ENCODE results near the gene AQP12B. TPM values are rescaled to one million over a fixed set of nuclear protein-coding genes. Genes with fewer than 3 reads are reported as not detected.
A peak's percentile ranks its signal among the peaks of the same experiment; 100 is the strongest.

The AQP12B gene
- total and polyA plus RNA-seq, 2 donors from 2014 or later = not detected

DNA sequence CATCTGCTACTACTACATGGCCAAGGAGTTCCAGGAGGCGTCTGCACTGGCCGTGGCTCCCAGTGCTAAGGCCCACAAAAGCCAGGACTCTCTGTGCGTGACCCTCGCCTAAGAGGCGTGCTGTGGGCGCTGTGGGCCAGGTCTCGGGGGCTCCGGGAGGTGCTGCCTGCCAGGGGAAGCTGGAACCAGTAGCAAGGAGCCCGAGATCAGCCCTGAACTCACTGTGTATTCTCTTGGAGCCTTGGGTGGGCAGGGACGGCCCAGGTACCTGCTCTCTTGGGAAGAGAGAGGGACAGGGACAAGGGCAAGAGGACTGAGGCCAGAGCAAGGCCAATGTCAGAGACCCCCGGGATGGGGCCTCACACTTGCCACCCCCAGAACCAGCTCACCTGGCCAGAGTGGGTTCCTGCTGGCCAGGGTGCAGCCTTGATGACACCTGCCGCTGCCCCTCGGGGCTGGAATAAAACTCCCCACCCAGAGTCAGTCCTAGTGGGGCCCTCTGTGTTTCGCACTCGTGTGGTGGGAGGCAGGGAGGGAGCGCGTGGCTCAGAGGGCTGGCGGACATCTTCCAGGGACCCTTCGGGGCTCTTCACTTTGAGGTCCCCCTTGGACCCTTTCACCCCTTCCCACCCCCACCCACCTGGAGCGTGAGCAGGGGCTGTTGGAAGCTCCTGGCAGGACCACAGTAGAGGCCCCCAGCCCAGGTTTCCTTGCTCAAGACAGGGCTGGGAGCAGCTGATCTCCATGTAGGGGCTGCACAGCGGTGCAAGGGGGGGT is 51.7 kb downstream of the AQP12B start:
- Histone ChIP-seq H3K36me3 (ENCODE audit: control insufficient read depth in 2 of 3, insufficient read depth in 3 of 3, low read length in 3 of 3) (no peaks in the 10 kb centered on the region), H3K4me3 (ENCODE audit: low read length in 3 of 3) (no peak overlapping the region), H3K27ac (ENCODE audit: low read depth in 2 of 2, low read length in 2 of 2) (no peak overlapping the region), H3K4me1 (ENCODE audit: control insufficient read depth in 2 of 3, insufficient read depth in 2 of 3, low read depth in 1 of 3, low read length in 3 of 3) (no peaks in the 10 kb centered on the region), H3K9ac (ENCODE audit: low read length in 3 of 3) (no peak overlapping the region), H3K9me3 (ENCODE audit: control insufficient read depth in 2 of 3, insufficient read depth in 1 of 3, low read length in 3 of 3) (peaks cover 0 to 3% (median 0%) of the 10 kb centered on the region in 3 donors), H3K27me3 (ENCODE audit: control insufficient read depth, insufficient read depth, low read length) (no peaks in the 10 kb centered on the region)
- no peak for FAIRE-seq
- DNase-seq = peak in 1 of 5 donors; percentile 23
- intact Hi-C loops (cut with DNase I) = no loop called here
- no peak for TF ChIP-seq CTCF (IDR thresholded peaks at IDR 0.05; ENCODE audit: borderline replicate concordance, extremely low read depth, insufficient read depth)

DNA sequence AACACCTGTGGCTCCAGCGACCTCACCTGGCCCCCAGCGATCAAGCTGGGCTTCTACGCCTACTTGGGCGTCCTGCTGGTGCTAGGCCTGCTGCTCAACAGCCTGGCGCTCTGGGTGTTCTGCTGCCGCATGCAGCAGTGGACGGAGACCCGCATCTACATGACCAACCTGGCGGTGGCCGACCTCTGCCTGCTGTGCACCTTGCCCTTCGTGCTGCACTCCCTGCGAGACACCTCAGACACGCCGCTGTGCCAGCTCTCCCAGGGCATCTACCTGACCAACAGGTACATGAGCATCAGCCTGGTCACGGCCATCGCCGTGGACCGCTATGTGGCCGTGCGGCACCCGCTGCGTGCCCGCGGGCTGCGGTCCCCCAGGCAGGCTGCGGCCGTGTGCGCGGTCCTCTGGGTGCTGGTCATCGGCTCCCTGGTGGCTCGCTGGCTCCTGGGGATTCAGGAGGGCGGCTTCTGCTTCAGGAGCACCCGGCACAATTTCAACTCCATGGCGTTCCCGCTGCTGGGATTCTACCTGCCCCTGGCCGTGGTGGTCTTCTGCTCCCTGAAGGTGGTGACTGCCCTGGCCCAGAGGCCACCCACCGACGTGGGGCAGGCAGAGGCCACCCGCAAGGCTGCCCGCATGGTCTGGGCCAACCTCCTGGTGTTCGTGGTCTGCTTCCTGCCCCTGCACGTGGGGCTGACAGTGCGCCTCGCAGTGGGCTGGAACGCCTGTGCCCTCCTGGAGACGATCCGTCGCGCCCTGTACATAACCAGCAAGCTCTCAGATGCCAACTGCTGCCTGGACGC is 52.5 kb downstream of the AQP12B start:
- Histone ChIP-seq H3K9ac (ENCODE audit: low read length in 3 of 3) (no peak overlapping the region), H3K4me1 (ENCODE audit: control insufficient read depth in 2 of 3, insufficient read depth in 2 of 3, low read depth in 1 of 3, low read length in 3 of 3) (no peaks in the 10 kb centered on the region), H3K27ac (ENCODE audit: low read depth in 2 of 2, low read length in 2 of 2) (no peak overlapping the region), H3K27me3 (ENCODE audit: control insufficient read depth, insufficient read depth, low read length) (no peaks in the 10 kb centered on the region), H3K36me3 (ENCODE audit: control insufficient read depth in 2 of 3, insufficient read depth in 3 of 3, low read length in 3 of 3) (no peaks in the 10 kb centered on the region), H3K4me3 (ENCODE audit: low read length in 3 of 3) (no peak overlapping the region), H3K9me3 (ENCODE audit: control insufficient read depth in 2 of 3, insufficient read depth in 1 of 3, low read length in 3 of 3) (peaks cover 0 to 3% (median 0%) of the 10 kb centered on the region in 3 donors)
- intact Hi-C loops (cut with DNase I) = no loop called here
- no peak for TF ChIP-seq CTCF (IDR thresholded peaks at IDR 0.05; ENCODE audit: borderline replicate concordance, extremely low read depth, insufficient read depth)
- no peak for FAIRE-seq
- DNase-seq = peak in 2 of 5 donors; percentile 23 to 69

DNA sequence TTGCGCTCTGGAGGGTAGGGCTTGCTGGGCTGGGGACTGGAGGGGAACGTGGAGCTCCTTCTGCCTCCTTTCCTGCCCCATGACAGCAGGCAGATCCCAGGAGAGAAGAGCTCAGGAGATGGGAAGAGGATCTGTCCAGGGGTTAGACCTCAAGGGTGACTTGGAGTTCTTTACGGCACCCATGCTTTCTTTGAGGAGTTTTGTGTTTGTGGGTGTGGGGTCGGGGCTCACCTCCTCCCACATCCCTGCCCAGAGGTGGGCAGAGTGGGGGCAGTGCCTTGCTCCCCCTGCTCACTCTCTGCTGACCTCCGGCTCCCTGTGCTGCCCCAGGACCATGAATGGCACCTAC is 53.1 kb downstream of the AQP12B start:
- no peak for DNase-seq
- no peak for TF ChIP-seq CTCF (IDR thresholded peaks at IDR 0.05; ENCODE audit: borderline replicate concordance, extremely low read depth, insufficient read depth)
- no peak overlapping the region for H3K27ac ChIP-seq (ENCODE audit: low read depth in 2 of 2, low read length in 2 of 2)
- FAIRE-seq = no peak
- peaks cover 0 to 3% (median 0%) of the 10 kb centered on the region in 3 donors for H3K9me3 ChIP-seq (ENCODE audit: control insufficient read depth in 2 of 3, insufficient read depth in 1 of 3, low read length in 3 of 3)
- no peaks in the 10 kb centered on the region for H3K4me1 ChIP-seq (ENCODE audit: control insufficient read depth in 2 of 3, insufficient read depth in 2 of 3, low read depth in 1 of 3, low read length in 3 of 3)
- H3K9ac ChIP-seq (ENCODE audit: low read length in 3 of 3) = no peak overlapping the region
- H3K36me3 ChIP-seq (ENCODE audit: control insufficient read depth in 2 of 3, insufficient read depth in 3 of 3, low read length in 3 of 3) = no peaks in the 10 kb centered on the region
- no peaks in the 10 kb centered on the region for H3K27me3 ChIP-seq (ENCODE audit: control insufficient read depth, insufficient read depth, low read length)
- intact Hi-C loops (cut with DNase I) = no loop called here
- H3K4me3 ChIP-seq (ENCODE audit: low read length in 3 of 3) = no peak overlapping the region
